Renal pelvis (tissue), 4 donors: ENCODE measurements around the gene ANGPTL2. TPM values are rescaled to one million over a fixed set of nuclear protein-coding genes. Genes with fewer than 3 reads are reported as not detected.

Experiments used
- DNase-seq: peaks from one replicate; pipeline ENCODE4 v3.0.0-alpha.2; 2013
- polyA plus RNA-seq, 3 donors: library from polyadenylated mRNA; unstranded; fragments of 120-200 nt; gene quantifications; one replicate each; pipeline ENCODE4 v1.2.1, GENCODE V29; 2013; ENCODE audit not compliant: insufficient read length in 3 of 3

The ANGPTL2 gene
- polyA plus RNA-seq, 3 donors: 6.8 to 10.1 (median 8.3) TPM

DNA sequence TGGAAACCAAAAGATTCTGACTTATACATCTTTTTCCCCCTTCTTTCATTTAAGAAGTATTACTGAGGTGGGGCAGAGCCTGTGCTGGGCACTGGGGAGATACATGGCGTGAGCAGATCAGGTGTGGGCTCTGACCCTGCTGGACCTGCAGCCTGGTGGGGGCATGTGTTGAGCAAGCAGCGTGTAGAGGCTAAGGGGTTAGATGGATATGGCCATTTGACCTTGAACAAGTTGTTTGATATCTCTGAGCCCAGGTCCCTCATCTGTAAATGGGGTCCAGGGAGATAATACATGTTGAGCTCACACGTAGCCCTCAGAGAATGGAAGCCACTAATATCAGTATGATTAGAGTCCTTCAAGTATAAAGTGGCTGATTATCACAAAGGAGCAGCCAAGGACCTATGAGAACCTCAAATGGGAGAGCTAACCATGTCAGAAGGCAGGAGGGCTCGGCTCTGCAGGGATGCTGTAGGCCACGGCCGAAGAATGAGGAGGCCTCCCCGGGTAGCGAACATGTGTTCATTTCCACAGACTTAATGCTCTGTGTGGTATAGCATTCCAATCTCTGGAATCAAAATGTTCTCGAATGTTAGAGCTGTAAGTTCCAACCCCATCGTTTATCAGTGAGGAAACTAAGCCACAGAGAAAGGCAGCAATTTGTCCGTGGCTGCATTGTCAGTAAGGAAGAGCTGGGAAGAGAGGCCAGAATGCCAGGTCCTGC lies 15.4 kb upstream of the ANGPTL2 start:
- DNase-seq: no peak

DNA sequence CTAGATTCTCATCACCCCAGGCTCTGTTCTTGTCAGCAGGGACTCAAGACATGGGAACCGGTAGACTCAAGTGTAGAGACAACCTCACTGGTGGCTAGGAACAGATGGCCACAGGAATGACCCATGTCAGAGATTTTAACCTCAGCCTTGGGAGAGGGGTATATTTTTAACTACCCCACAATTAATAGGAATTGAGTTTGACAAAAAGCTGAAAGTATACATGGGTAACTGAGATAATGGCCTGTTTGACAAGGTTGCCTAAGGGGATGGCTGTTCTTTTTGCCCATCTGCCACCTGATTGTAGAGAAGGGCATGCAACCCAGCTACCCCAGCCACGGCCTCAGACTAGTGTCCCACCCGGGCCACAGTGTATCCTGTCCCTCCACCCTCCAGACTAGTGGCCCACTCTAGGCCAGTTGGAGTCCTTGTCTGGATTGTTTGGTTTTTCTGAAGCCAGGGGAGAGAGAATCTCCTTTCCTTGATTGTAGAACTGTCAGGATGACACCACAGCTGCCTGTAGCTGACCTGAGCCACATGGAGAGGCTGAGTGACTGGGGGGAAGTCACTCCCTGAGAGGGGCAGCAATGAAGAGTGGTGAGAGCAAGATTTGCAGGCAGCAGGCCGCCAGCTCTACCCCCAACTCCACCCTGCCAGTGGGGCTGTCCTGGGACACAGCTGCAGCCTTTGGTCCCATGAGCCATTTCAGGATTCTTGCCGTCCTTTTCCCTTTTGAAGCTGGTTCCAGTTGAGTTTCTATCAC lies 14.6 kb upstream of the ANGPTL2 start:
- no peak for DNase-seq

DNA sequence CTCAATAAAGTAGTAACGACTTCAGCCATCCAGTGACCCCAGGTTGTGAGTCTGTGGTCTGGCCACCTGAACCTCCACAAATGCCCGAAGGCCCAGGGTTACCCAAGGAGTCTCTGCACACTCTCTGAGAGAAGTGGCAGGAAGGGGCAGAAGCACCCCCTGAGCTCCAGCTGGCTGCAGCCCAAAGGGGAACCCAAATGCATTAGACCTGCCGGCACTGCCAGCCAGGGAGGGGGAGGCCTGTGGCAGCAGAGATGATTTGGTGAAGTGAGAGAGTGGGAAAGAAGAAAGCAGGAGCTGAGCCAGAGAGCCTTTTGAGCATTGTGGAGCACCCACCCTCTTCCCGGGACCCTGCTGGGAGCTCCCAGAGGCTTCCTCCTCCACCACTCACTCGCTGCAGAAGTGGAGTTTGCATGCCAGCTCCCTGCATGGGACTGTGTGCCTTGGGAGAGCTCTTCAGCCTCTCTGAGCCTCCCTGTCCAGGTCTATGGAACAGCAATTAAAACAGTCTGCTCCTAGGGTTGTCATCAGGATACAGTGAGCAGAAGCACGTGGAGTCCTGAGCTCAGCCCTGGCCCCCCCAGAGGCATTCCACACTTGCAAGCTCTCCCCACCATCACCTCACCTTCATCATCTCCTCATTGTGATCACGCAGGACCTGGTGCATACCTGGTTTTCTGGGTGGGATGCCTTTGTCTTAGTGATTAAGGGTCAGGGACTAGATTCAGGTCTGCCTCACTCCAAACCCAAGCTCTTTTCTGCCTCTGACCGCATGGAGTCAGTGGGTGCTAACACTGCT lies 13.8 kb upstream of the ANGPTL2 start:
- DNase-seq: no peak

DNA sequence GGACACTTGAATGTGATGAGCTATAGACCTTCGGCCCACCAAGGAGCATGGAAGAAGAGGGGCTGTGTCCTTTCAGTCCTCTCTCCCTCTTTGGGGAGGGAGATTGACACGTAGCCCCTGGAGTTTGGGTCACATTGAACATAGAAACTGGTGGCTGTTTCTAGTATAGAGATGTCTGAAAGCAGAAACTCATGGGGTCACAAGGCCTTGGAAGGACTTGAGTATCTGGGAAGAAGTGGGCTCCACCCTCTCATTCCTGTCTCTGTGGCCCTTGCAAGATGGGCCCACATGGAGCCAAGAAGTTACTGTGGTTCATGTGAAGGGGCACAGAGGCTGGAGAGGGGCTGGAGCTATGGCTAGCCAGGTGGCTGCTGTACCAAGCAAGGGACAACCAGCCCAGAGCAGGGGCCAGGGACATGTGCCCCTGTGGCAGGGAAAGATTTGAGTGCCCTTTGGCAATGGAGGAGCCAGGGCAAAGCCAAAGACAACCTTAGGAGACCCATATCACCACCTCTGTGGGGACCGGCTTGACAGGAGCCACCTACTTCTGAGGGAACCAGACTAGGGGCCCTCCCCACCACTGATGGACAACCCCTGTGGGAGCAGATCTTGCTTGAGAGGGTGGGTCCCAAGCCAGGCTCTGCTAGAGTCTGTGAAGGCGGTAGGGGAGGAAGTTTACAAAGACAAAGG lies 12.8 kb upstream of the ANGPTL2 start:
- no peak for DNase-seq

DNA sequence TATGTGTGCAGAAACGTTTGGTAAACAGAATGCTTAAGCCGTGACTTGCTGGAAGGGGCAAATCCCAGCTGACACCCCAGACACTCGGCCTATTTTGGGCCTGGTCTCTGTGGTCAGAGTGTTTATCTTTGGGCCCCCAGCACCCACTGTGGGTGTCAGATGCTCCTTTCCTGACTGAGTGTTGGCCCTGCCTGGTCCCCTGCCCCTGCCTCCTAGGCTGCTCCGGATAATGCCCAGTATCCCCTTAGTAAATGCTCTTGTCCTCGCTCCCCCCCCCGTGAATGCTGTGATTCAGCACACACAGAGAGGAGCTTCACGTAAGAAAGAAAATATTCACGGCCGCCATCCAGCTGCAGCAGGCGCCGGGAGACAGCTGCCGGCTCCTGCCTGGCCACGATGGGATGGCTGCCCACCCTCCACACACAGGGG lies 11.3 kb upstream of the ANGPTL2 start:
- DNase-seq: no peak

DNA sequence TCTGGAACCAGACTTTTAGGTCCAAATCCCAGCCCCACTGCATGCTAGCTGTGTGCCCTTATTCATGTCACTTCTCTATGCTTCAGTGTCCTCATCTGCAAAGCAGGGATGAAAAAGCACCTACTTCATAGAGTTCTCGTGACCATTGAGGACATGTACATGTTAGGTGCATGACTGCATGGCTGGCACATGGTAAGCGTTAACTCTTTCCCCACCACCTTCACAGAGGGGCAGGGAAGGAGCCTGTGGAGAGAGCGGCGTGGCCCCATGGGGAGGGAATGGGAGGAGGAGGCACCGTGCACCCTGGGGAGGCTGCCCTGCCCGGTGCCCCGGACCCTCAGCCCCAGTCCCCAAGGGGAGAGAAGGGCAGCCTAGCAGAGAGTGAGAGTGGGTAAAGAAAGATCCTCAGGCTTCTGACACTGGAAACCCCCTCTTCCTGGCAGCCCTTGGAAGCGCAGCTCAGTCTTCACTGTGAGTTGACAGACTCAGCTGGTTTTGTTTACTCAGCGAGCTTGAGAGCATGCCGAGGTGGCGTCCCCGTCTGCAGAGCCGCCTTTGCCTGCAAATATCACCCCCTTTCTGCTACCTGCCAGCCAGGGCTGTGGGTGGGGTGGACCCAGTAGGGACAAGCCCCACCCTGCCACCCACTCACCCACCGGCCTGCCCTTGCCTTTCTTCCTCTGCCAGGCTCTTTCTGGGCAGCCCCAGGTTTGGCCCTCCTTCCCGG lies 10.6 kb upstream of the ANGPTL2 start:
- DNase-seq: no peak

DNA sequence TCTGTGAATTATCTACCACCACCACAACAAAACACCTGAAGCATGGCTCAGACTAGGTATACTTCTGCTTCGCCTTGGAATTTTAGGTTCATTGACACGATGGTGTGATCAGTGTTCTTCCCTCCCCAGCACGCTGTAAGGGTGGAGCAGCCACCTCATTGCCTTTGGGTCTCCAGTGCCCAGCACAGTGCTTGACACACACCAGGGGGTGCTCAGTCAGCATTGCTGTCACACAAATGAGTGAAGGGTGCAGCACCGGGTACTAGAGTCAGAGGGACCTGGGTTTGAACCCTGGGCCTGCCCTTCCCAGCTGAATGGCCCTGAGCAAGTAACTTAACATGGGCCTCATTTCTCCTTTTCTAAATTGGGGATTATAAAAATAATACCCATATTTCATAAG lies 9.9 kb upstream of the ANGPTL2 start:
- no peak for DNase-seq

DNA sequence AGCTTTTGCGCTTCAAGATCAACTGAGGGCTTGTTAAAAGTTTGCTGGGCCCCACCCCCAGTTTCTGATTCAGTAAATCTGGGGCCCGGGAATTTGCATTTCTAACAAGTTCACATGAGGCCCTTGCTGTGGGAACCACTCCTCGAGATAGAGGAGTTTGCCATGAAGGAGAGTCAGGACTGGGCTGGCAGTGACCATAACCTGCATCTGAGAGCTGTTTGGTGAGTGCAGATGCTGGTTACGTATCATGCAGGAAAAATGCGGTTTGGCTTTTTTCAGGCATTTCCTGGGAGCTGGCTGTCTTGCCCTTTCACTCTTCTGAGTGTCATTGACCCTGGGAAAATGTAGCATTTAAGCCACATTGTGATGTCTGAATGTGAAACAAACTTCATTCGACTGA lies 9.4 kb upstream of the ANGPTL2 start:
- DNase-seq: no peak

DNA sequence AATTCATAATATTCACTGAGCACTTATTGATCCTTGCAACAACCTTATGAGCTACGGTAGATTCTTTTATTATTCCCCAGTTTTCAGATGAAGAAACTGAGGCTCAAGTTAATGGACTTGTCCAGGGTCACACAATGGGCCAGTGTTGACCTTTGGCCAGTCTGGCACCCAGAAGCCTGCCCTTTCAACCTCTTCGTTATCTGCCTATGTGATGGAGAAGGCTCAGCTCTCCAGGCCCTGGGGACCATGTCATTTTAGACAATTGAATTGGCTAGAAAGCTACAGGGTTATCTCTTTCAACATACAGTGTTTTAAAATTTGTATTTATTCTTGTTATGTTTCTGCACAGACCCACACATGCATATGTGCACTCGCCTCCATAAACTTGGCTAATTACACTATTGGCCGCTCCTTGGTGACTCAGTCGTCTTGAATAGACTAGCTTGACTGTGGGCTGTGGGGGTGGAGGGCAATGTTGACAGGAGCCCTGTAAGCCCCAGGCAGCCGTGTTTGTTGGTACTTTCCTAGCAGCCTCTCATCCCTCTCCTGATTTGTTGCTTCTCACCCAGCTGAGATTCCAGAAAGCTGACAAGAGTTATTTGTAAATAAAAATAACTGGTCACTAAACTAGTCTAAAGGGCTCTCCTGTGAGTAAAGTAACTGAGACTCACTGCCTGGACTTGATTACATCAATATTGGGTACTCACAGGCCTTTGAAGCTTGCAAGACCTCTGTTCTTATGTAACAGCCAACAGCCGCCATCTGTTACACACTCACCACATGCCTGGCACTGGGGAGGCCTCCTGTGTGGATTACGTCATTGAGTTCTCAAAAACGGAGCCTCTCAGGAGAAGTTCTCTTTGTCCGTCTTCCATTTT lies 8.5 kb upstream of the ANGPTL2 start:
- no peak for DNase-seq

DNA sequence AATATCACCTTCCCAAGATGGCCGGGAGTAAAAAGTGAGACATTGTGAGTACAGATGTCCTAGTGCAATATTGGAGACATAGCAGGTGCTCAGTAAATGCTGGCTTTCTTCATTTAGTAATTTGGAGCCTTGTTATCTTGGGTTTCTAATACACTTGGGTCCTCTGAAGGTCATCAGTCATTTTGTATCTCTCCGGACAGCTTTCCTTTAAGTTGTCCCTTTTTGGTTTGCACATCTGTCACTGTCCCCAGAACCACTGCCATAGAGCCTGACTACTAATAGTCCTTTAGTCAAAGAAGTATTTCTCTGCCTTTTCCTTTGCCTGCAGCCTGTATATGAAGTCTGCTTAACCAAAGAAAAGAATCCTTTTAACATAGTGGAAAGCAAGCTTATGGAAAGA lies 7.8 kb upstream of the ANGPTL2 start:
- no peak for DNase-seq

DNA sequence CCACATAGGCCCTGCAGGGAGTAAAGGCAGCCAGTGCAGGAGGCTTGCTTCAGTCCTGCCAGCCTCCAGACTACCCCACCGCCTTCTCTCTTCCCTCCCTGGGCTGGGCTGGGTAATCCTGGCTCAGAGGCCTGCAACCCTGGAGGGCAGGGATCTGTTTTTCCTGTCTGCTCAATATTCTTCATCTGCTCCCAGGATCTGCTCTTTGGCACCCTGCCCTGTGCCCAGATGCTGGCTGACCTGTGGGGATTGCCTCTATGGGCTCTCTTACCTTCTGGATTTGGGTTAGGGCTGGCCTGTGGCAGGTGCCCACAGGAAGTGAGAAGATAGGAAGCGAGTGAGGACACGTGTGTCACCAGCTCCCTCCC lies 7.3 kb upstream of the ANGPTL2 start:
- DNase-seq: no peak

DNA sequence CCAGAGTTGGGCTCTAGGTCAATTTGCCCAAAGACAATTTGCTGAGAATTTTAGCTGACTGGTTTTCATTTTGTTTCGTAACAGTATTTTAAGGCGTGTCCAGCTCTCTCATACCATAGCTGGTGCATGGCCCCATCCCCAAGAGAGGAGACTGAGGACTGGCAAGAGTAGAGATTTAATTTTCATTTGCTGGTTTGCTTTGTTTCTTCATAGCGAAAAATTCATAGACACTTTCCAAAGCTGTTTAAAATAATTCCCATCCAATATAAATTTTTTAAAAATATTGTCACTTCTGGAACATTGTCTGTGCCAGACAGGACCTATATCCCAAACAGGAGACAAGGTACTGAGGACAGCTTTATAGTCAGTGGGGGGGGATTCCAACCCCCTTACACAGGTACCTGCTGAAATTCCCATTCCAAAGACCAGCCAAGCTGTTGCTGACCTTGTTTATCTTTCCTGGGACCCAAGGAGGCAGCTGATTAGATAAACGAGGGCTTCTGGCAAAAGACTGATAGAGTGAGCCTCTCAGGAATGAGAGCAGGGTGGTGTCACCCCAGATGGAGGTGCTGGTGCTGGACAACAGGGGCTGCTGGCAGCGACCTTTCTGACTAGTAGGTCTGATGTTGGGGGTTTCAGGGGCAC lies 6.8 kb upstream of the ANGPTL2 start:
- no peak for DNase-seq

DNA sequence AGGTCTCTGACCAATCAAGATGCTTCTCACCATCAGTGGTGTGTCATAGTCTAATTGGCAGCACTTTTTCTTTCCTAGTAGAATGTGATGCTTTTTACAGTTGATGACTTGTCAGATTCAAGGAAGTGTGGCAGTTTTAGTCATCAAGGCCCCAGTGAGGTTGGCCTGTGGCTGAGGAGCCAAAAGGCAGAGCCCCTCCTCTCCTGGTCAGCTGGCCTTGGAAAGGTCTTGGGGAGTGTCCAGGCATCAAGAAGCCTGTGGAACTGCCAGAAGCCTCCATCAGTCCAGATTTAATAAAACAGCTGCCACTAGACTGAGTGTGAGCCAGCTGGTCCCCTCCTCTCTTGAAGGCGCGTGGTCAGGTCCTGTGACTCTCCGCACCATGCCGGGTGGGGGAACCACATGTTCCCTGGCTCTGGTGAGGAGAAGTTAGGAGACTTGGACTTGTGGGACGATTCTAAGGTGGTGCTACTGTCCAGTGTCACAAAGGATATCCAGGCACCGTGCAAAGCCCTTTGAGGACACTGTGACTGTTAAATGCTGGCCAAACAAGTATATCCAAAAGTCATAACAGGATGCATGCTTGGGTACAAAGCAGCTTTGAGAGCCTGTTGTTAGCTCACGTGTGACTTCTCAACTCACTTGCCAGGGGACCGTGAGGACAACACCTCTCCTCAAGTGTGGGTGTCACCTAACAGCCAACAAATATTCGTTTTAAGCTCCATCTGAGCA lies 6.1 kb upstream of the ANGPTL2 start:
- no peak for DNase-seq

DNA sequence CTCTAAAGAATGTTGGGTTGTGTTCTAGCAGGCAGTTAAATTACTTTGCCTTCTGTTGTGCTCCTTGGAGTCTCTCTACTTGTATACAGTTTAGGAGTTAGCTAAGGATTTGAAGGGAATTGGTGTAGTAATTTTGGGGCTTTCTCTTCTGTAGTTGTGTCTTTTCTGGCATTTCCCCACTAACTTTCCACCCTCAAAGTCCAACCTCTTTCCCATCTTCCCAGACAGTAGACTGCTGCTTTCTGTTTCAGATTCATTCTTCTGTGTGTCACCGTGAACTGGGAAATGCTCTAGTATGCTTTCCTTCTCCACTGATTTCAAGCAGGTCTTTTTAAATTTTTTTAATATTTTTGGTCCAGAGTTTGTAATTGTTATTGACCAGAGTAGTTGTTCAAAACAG lies 4.5 kb upstream of the ANGPTL2 start:
- no peak for DNase-seq

DNA sequence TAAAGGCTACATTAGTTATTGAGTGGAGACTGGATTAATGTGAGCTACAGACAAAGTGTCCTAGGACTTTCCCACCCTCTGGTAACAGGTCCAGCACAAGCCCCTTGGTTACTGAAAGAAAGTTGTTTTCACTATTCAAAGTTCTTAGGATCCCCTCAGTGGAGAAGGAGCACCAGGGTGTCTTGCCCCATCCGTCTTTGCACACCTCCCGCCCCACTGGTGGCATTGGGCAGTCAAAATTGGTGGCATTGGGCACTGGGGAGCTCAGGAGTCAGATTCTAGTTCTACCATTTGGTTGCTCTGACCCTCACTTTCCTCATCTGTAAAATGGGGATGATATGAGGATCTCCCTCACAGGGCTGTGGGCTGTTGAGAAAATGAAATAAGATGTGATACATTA lies 2.4 kb upstream of the ANGPTL2 start:
- DNase-seq: no peak

DNA sequence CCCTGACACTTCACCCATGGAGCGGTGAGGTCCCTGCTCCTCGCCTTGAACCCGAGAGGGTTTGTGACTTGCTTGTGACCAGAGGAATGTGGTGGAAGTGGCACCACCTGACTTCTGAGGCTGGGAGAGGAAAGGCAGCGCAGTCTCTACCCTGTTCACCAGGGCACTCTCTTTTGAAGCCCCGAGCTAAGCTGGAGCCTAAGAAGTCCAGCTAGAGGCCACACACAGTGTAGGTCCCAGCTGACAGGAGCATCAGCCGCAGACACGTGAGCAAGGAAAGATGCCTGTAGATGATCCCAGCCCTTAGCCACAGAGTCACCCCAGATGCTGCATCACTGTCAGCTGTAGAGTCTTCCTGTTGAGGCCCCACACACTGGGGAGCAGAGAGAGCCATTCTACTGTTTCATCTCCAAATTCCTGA lies 1.7 kb upstream of the ANGPTL2 start:
- no peak for DNase-seq

DNA sequence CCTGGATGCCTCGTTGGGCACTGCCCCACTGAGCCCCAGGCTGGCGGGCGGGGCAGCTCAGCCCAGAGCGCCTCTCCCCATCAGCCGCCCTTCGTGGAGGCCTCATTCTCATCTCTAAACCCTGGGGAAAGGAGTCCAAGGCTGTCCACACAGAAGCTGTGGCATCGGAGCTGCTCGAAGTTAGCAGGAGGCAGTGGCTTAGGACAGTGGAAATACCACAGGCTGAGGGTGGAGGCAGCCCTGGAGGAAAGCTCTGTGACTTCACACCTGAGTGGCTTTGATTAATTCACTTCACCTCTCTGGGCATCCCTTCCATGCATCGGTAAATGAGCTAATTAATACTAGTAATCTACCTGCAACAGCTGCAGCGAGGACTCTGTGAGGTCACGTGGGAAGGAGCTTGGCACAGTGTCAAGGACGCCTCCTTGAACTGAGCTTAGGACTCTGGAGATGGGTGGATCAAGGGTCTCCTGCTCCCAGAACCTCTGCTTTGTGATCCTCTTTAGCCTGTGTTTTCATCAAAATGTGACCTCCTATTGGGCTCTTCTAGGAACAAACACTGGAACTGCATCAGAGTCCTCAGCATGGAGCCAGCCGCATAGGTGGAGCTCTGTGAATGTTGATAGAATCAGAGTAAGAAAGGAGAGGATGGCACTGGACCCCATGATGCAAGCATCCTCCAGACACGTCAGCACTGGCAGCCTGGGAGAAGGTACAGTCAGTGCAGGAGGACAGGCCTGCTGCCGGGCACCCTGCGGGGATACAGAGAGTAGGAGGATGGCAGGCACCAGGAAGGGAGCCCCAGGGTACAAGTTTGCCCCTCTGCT lies 842 bp upstream of the ANGPTL2 start:
- DNase-seq: peak; percentile 74

DNA sequence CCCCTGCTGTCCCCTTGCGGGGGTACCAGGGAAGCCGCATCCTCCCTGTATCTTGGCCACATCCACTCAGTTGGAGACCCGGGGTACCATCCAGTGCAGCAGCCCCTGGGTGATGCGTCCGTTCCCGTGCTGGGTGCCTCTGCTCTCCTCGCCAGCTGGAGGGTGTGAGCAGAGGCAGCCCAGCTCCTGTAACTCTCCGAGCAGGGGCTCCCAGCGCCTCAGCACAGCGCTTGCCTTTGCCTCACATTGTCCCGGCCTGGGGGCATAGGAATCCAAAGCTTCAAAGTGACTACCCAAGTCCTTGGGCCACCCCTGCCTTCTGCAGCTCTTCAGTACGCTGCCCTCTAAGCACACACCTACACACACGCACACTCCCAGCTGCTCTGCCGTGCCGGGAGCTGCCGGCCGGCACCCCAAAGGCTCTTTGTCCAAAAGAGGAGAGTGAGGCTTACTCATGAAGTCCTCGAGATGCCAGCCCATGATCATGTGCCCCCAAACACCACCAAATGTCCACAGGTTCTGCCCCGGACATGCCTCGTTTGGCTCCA lies 733 bp downstream of the ANGPTL2 start:
- DNase-seq: no peak
